ENCODE data around the gene GCFC2.
A peak's percentile ranks its signal among the peaks of the same experiment; 100 is the strongest.

Gene GCFC2

GRCh38 chr2:75643980-75644379 lies 66.7 kb downstream of the GCFC2 start:
- CTCF ChIA-PET, result no interaction called here
- POLR2A ChIA-PET, result no interaction called here
- TF ChIP-seq NFRKB (IDR thresholded peaks at IDR 0.05) (no peak), LEF1 (IDR thresholded peaks at IDR 0.05; ENCODE audit: borderline replicate concordance) (no peak), SP1 (IDR thresholded peaks at IDR 0.05) (no peak), SUZ12 (IDR thresholded peaks at IDR 0.05) (no peak), ZNF384 (IDR thresholded peaks at IDR 0.05) (no peak), FOXK2 (IDR thresholded peaks at IDR 0.05) (no peak), FOXA1 (IDR thresholded peaks at IDR 0.05) (no peak), ELF4 (IDR thresholded peaks at IDR 0.05) (no peak)
- TF ChIP-seq, protein P1, sequence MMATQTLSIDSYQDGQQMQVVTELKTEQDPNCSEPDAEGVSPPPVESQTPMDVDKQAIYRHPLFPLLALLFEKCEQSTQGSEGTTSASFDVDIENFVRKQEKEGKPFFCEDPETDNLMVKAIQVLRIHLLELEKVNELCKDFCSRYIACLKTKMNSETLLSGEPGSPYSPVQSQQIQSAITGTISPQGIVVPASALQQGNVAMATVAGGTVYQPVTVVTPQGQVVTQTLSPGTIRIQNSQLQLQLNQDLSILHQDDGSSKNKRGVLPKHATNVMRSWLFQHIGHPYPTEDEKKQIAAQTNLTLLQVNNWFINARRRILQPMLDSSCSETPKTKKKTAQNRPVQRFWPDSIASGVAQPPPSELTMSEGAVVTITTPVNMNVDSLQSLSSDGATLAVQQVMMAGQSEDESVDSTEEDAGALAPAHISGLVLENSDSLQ (IDR thresholded peaks at IDR 0.05), result no peak
- no peak for DNase-seq (ENCODE audit: extremely low spot score)

DNA sequence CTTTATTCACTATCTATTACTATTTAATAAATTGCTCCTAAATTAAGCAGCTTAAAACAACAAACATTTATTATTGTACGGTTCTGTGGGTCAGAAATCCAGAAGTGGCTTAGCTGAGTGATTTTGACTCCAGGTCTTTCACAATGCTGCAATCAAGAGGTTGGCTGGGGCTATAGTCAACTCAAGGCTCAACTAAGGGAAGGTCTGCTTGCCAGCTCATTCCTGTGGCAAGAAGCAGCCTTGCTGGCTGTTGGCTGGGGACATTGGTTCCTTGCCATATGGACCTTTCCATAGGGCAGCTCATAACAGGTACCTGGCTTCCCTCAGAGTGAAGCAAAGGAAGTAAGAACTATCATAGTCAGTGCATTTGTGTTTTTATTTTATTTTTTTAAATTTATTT lies 69.1 kb downstream of the GCFC2 start:
- CTCF ChIA-PET, result interaction anchor here (1.7 kb wide), 2 partner anchors 26 to 35 kb away, joined by 6 read pairs; no protein-coding TSS in a partner anchor
- no peak for DNase-seq (ENCODE audit: extremely low spot score)
- TF ChIP-seq L3MBTL2 (conservative IDR thresholded peaks at IDR 0.05) (no peak), FOXM1 (IDR thresholded peaks at IDR 0.05; ENCODE audit: borderline replicate concordance) (no peak), ZNF384 (IDR thresholded peaks at IDR 0.05) (no peak), CTBP1 (IDR thresholded peaks at IDR 0.05; ENCODE audit: borderline replicate concordance) (no peak), BHLHE40 (IDR thresholded peaks at IDR 0.05; ENCODE audit: borderline replicate concordance) (no peak), LEF1 (IDR thresholded peaks at IDR 0.05; ENCODE audit: borderline replicate concordance) (no peak), ARNT (IDR thresholded peaks at IDR 0.05) (no peak), HDGF (IDR thresholded peaks at IDR 0.05; ENCODE audit: borderline replicate concordance) (no peak)
- POLR2A ChIA-PET, result interaction anchor here (0.8 kb wide), 1 partner anchor 69 kb away, joined by 3 read pairs; the partner anchor contains the start of gene GCFC2

GRCh38 chr2:75640621-75641121 lies 70.0 kb downstream of the GCFC2 start:
- TF ChIP-seq LEF1 (IDR thresholded peaks at IDR 0.05; ENCODE audit: borderline replicate concordance) (no peak), ZNF384 (IDR thresholded peaks at IDR 0.05) (peak; percentile 84), FOXA1 (IDR thresholded peaks at IDR 0.05) (no peak)
- CTCF ChIA-PET, result interaction anchor here (0.5 to 1.7 kb wide), 6 partner anchors 9 to 174 kb away, joined by 3 to 6 read pairs (median 4); no protein-coding TSS in a partner anchor
- POLR2A ChIA-PET, result no interaction called here
- DNase-seq (ENCODE audit: extremely low spot score), result peak; percentile 68

DNA sequence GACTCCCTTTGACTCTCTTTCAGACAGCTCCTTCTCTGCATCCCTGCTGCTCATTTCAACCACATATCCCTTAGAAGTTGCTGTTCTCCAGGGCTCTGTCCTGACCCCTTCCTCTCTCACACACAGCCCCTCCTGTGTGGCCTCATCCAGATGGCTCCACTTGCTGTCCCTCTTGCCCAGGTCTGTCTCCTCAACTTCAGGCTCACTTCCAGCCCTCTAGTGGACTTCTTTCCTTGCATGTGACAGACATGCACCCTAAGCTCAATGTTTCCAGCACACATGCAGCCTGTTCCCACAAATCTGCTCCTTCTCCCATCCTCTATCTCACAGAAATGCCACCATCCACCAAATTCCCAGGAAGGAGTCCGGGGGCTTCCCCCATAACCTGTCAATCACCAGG lies 73.1 kb downstream of the GCFC2 start:
- TF ChIP-seq NFRKB (IDR thresholded peaks at IDR 0.05), result no peak
- TF ChIP-seq, protein P1 (IDR thresholded peaks at IDR 0.05), result peak; percentile 29; the same call in 1 of the 2 replicates
- DNase-seq (ENCODE audit: extremely low spot score), result no peak
- CTCF ChIA-PET, result interaction anchor here (1.0 to 1.7 kb wide), 2 partner anchors 9 to 29 kb away, joined by 3 to 7 read pairs; no protein-coding TSS in a partner anchor
- POLR2A ChIA-PET, result interaction anchor here (0.9 kb wide), 1 partner anchor 9 kb away, joined by 3 read pairs; the partner anchor contains the start of gene MRPL19

GRCh38 chr2:75634945-75635344 lies 75.8 kb downstream of the GCFC2 start:
- ChIA-PET POLR2A (interaction anchor here (2.0 kb wide), 1 partner anchor 12 kb away, joined by 4 read pairs; the partner anchor contains the start of gene MRPL19), CTCF (no interaction called here)
- TF ChIP-seq FOXM1 (IDR thresholded peaks at IDR 0.05; ENCODE audit: borderline replicate concordance) (no peak), CTBP1 (IDR thresholded peaks at IDR 0.05; ENCODE audit: borderline replicate concordance) (no peak), ELF4 (IDR thresholded peaks at IDR 0.05) (no peak), FOXA1 (IDR thresholded peaks at IDR 0.05) (no peak), ARNT (IDR thresholded peaks at IDR 0.05) (no peak), SUZ12 (IDR thresholded peaks at IDR 0.05) (no peak), HDGF (IDR thresholded peaks at IDR 0.05; ENCODE audit: borderline replicate concordance) (no peak), ZNF384 (IDR thresholded peaks at IDR 0.05) (no peak)
- TF ChIP-seq, protein P1 (IDR thresholded peaks at IDR 0.05), result no peak
- DNase-seq (ENCODE audit: extremely low spot score), result no peak

- ChIA-PET CTCF (no interaction called here), POLR2A (no interaction called here)
- no peak for DNase-seq (ENCODE audit: extremely low spot score)
- TF ChIP-seq FOXK2 (IDR thresholded peaks at IDR 0.05) (no peak), HDGF (IDR thresholded peaks at IDR 0.05; ENCODE audit: borderline replicate concordance) (no peak), BHLHE40 (IDR thresholded peaks at IDR 0.05; ENCODE audit: borderline replicate concordance) (no peak), FOXA1 (IDR thresholded peaks at IDR 0.05) (no peak), TARDBP (IDR thresholded peaks at IDR 0.05) (no peak), L3MBTL2 (conservative IDR thresholded peaks at IDR 0.05) (no peak), CTBP1 (IDR thresholded peaks at IDR 0.05; ENCODE audit: borderline replicate concordance) (no peak), NFRKB (IDR thresholded peaks at IDR 0.05) (no peak)
These were observed 77.1 kb downstream of the GCFC2 start for GRCh38 chr2:75633620-75634019.

DNA sequence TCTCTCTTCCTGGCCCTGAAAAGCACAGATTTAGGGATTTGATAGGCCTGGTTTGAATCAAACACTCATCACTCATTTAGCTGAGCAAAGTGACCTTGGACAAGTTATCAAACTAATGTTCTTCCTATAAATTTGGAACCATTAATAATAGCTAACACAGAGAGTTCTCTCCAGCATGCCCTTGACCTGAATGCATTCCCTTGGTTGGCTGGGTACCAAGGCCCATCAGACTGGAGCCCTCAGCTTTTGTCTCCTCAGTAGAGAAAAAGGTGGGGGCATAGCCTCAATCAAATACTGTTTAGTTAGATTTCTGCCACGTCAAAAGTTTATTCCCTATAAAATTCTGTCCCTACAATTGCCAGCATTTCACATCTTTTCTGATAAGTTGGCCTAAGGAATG lies 77.9 kb downstream of the GCFC2 start:
- CTCF ChIA-PET, result no interaction called here
- no peak for TF ChIP-seq BHLHE40 (IDR thresholded peaks at IDR 0.05; ENCODE audit: borderline replicate concordance)
- DNase-seq (ENCODE audit: extremely low spot score), result no peak
- POLR2A ChIA-PET, result no interaction called here
